ENCODE results near the gene BMPR1A. TPM values are rescaled to one million over a fixed set of nuclear protein-coding genes. Genes with fewer than 3 reads are reported as not detected.

Gene BMPR1A
- total and polyA plus RNA-seq, 9 of the 15 experiments (the other 6 are each of a cell fraction or from before 2014, with no cell fraction given): 1.6 to 17.5 (median 9.1) TPM

GRCh38 chr10:86870679-86871078 is 114.3 kb downstream of the BMPR1A start:
- Histone ChIP-seq H3K27me3 (ENCODE audit: control insufficient read depth in 2 of 2, insufficient read depth in 2 of 2, low read length in 2 of 2) (no peaks in the 10 kb centered on the region), H3K36me3 (ENCODE audit: control insufficient read depth, insufficient read depth, low read length) (peaks cover 2% of the 10 kb centered on the region; the same call in 1 of the 3 replicates), H3K4me1 (replicated peaks in 1 of 2; ENCODE audit: control insufficient read depth in 2 of 2, insufficient read depth in 2 of 2, low read length in 2 of 2) (no peaks in the 10 kb centered on the region; a peak in 1 of 5 replicates), H3K9me1 (ENCODE audit: control insufficient read depth, insufficient read depth, low read length) (no peaks in the 10 kb centered on the region), H3K9me3 (replicated peaks; ENCODE audit: control insufficient read depth, insufficient read depth, low read depth, low read length) (no peaks in the 10 kb centered on the region), H2AFZ (ENCODE audit: low read depth, low read length) (no peak overlapping the region), H3K27ac (ENCODE audit: extremely low read depth, low read depth, low read length) (no peak overlapping the region), H3K9ac (ENCODE audit: insufficient read depth in 1 of 2, low read depth in 2 of 2, low read length in 2 of 2) (no peak overlapping the region), H4K20me1 (replicated peaks; ENCODE audit: control insufficient read depth, insufficient read depth, low read length) (no peaks in the 10 kb centered on the region), H3K4me3 (no peak overlapping the region), H3K79me2 (ENCODE audit: control insufficient read depth, insufficient read depth, low read length) (no peaks in the 10 kb centered on the region), H3K4me2 (ENCODE audit: insufficient read depth, low read length) (no peak overlapping the region)
- POLR2A ChIA-PET: no interaction called here
- BruUV-seq (replicated peaks): no TSS peak
- CTCF ChIA-PET (ENCODE audit: low intra/inter-chr PET ratio): no interaction called here
- in situ Hi-C loops (cut with MboI): no loop called here
- FAIRE-seq: no peak
- no peak for DNase-seq (ENCODE audit: extremely low read depth in 1 of 4, low spot score in 3 of 4)
- TF ChIP-seq C11orf30 (IDR thresholded peaks at IDR 0.05; ENCODE audit: low read depth) (peak; percentile 73), SNIP1 (IDR thresholded peaks at IDR 0.05; ENCODE audit: low read depth) (no peak), ETV1 (tag; conservative IDR thresholded peaks at IDR 0.05; ENCODE audit: low read depth) (no peak), ZNF316 (IDR thresholded peaks at IDR 0.05) (peak; percentile 87), MAFG (tag; conservative IDR thresholded peaks at IDR 0.05) (peak; percentile 69)
- WGBS (ENCODE audit: insufficient coverage, low coverage, missing lambda C conversion rate): 57% methylated on average over 3 of the region's 3 CpGs
- no peak for ATAC-seq
- intact Hi-C loops (cut with micrococcal nuclease): no loop called here

- intact Hi-C loops (cut with micrococcal nuclease) (no loop called here), in situ Hi-C loops (cut with MboI) (no loop called here)
- ChIA-PET POLR2A (no interaction called here), CTCF (ENCODE audit: low intra/inter-chr PET ratio) (no interaction called here)
- Histone ChIP-seq H3K4me3 (no peak overlapping the region), H3K36me3 (ENCODE audit: control insufficient read depth, insufficient read depth, low read length) (peaks cover 5% of the 10 kb centered on the region; the same call in 1 of the 3 replicates), H3K4me1 (replicated peaks in 1 of 2; ENCODE audit: control insufficient read depth in 2 of 2, insufficient read depth in 2 of 2, low read length in 2 of 2) (no peaks in the 10 kb centered on the region; a peak in 1 of 5 replicates), H3K4me2 (ENCODE audit: insufficient read depth, low read length) (no peak overlapping the region), H4K20me1 (replicated peaks; ENCODE audit: control insufficient read depth, insufficient read depth, low read length) (no peaks in the 10 kb centered on the region), H3K9me3 (replicated peaks; ENCODE audit: control insufficient read depth, insufficient read depth, low read depth, low read length) (no peaks in the 10 kb centered on the region), H3K27ac (ENCODE audit: extremely low read depth, low read depth, low read length) (no peak overlapping the region), H2AFZ (ENCODE audit: low read depth, low read length) (no peak overlapping the region), H3K9me1 (ENCODE audit: control insufficient read depth, insufficient read depth, low read length) (no peaks in the 10 kb centered on the region), H3K9ac (ENCODE audit: insufficient read depth in 1 of 2, low read depth in 2 of 2, low read length in 2 of 2) (no peak overlapping the region), H3K79me2 (ENCODE audit: control insufficient read depth, insufficient read depth, low read length) (no peaks in the 10 kb centered on the region), H3K27me3 (ENCODE audit: control insufficient read depth in 2 of 2, insufficient read depth in 2 of 2, low read length in 2 of 2) (no peaks in the 10 kb centered on the region)
- WGBS (ENCODE audit: insufficient coverage, low coverage, missing lambda C conversion rate): 87% methylated on average over 4 of the region's 5 CpGs
- FAIRE-seq: no peak
- ATAC-seq: no peak
- no peak for DNase-seq (ENCODE audit: extremely low read depth in 1 of 4, low spot score in 3 of 4)
- no TSS peak for BruUV-seq (replicated peaks)
- TF ChIP-seq POLR3A (IDR thresholded peaks at IDR 0.05; ENCODE audit: borderline replicate concordance, extremely low read depth, insufficient read depth, insufficient read length): no peak
- TF ChIP-seq HDGF (IDR thresholded peaks at IDR 0.05): no peak
- TF ChIP-seq IRF9 (tag; IDR thresholded peaks at IDR 0.05): no peak
- no peak for TF ChIP-seq ATF1 (CRISPR knock-in tag; IDR thresholded peaks at IDR 0.05)
- no peak for TF ChIP-seq ATF1 (tag; IDR thresholded peaks at IDR 0.05)
- TF ChIP-seq ARHGAP35 (IDR thresholded peaks at IDR 0.05; ENCODE audit: partially characterized antibody): no peak
- TF ChIP-seq MYBL2 (IDR thresholded peaks at IDR 0.05; ENCODE audit: low read depth): no peak
- no peak for TF ChIP-seq MYBL2 (CRISPR knock-in tag; IDR thresholded peaks at IDR 0.05; ENCODE audit: borderline replicate concordance)
- no peak for TF ChIP-seq ZFP36 (IDR thresholded peaks at IDR 0.05; ENCODE audit: low read depth, low read length, partially characterized antibody)
- TF ChIP-seq MTA1 (IDR thresholded peaks at IDR 0.05; ENCODE audit: borderline replicate concordance): no peak
Measured at GRCh38 chr10:86871563-86872183, 115.3 kb downstream of the BMPR1A start.

All from K562 (cell line).